NCI-H146 (cell line): ENCODE measurements around the gene CDC123.
"Not testable (repeated sequence)": the region's sequence is repeated elsewhere in the genome, so short reads cannot be mapped to it uniquely, and the experiment has no call there.

Experiments
- DNase-seq: peaks from one replicate; lab custom pipeline; 2025; lab: John Stamatoyannopoulos, UW

Gene CDC123

GRCh38 chr10:12195603-12196506 lies at the start of gene CDC123, which contains the start of gene NUDT5:
Gene CDC123, plus strand, starts transcription at chr10:12196188. Its CDS starts 58 bp downstream, at chr10:12196246.
Gene NUDT5, minus strand, starts transcription at chr10:12195891. Its CDS starts 9,600 bp downstream, at chr10:12186291.
- DNase-seq, result peak; percentile 94

- no peak for DNase-seq
These were observed 45.8 kb upstream of the CDC123 start for GRCh38 chr10:12150163-12150562.

GRCh38 chr10:12154516-12154915 lies 41.5 kb upstream of the CDC123 start:
- DNase-seq, result no peak

- DNase-seq, result no peak
These were observed 39.4 kb upstream of the CDC123 start for GRCh38 chr10:12156367-12157123.

- no peak for DNase-seq
These were observed 37.9 kb upstream of the CDC123 start for GRCh38 chr10:12158111-12158510.

GRCh38 chr10:12160664-12161063 lies 35.3 kb upstream of the CDC123 start:
- no peak for DNase-seq

GRCh38 chr10:12162927-12163326 lies 33.1 kb upstream of the CDC123 start:
- no peak for DNase-seq

- no peak for DNase-seq
These were observed 31.9 kb upstream of the CDC123 start for GRCh38 chr10:12164085-12164484.

GRCh38 chr10:12165036-12165435 lies 31.0 kb upstream of the CDC123 start:
- DNase-seq, result no peak

- DNase-seq, result no peak
These were observed 29.8 kb upstream of the CDC123 start for GRCh38 chr10:12165999-12166775.

GRCh38 chr10:12171512-12171911 lies 24.5 kb upstream of the CDC123 start:
- not testable (repeated sequence) for DNase-seq

- no peak for DNase-seq
These were observed 18.3 kb upstream of the CDC123 start for GRCh38 chr10:12177642-12178041.

GRCh38 chr10:12179606-12180170 lies 16.3 kb upstream of the CDC123 start:
- DNase-seq, result no peak

- no peak for DNase-seq
These were observed 15.6 kb upstream of the CDC123 start for GRCh38 chr10:12180221-12180974.

- no peak for DNase-seq
These were observed 14.8 kb upstream of the CDC123 start for GRCh38 chr10:12181065-12181775.

- no peak for DNase-seq
These were observed 11.8 kb upstream of the CDC123 start for GRCh38 chr10:12184165-12184564.

- no peak for DNase-seq
These were observed 9.7 kb upstream of the CDC123 start for GRCh38 chr10:12186323-12186722.

GRCh38 chr10:12187321-12187905 lies 8.6 kb upstream of the CDC123 start:
- DNase-seq, result no peak

- no peak for DNase-seq
These were observed 7.3 kb upstream of the CDC123 start for GRCh38 chr10:12188656-12189055.

- no peak for DNase-seq
These were observed 6.6 kb upstream of the CDC123 start for GRCh38 chr10:12189426-12189825.
